GM18907 (cell line): ENCODE results near the gene C9orf85.

Source experiments
- ATAC-seq: cut with Tn5 transposase; IDR thresholded peaks from one replicate; pipeline ENCODE4 v1.9.1; 2021; ENCODE audit warnings: mild to moderate bottlenecking, moderate library complexity; ENCODE audit not compliant: unreplicated experiment

Gene C9orf85

GRCh38 chr9:71901695-71902597 is 9.5 kb upstream of the C9orf85 start:
- ATAC-seq = no peak

- ATAC-seq = no peak
Measured at GRCh38 chr9:71904076-71904475, 7.4 kb upstream of the C9orf85 start.

GRCh38 chr9:71908825-71909224 is 2.6 kb upstream of the C9orf85 start:
- no peak for ATAC-seq

GRCh38 chr9:71909887-71910649 is 1.4 kb upstream of the C9orf85 start:
- ATAC-seq = peak; percentile 0

GRCh38 chr9:71910650-71911060 is 784 bp upstream of the C9orf85 start:
- ATAC-seq = peak; percentile 21

GRCh38 chr9:71911908-71912335 is 483 bp downstream of the C9orf85 start:
- no peak for ATAC-seq

GRCh38 chr9:71915495-71915894 is 4.1 kb downstream of the C9orf85 start:
- ATAC-seq = no peak

- peak; percentile 74 for ATAC-seq
Measured at GRCh38 chr9:71916834-71917534, 5.5 kb downstream of the C9orf85 start.

- ATAC-seq = no peak
Measured at GRCh38 chr9:71918419-71918818, 7.0 kb downstream of the C9orf85 start.

GRCh38 chr9:71920456-71921189 is 9.2 kb downstream of the C9orf85 start:
- no peak for ATAC-seq

GRCh38 chr9:71921190-71921814 is 9.9 kb downstream of the C9orf85 start:
- ATAC-seq = no peak

GRCh38 chr9:71924576-71924975 is 13.1 kb downstream of the C9orf85 start:
- no peak for ATAC-seq

GRCh38 chr9:71925834-71926233 is 14.4 kb downstream of the C9orf85 start:
- ATAC-seq = no peak

GRCh38 chr9:71928376-71928775 is 16.9 kb downstream of the C9orf85 start:
- no peak for ATAC-seq

GRCh38 chr9:71928806-71929205 is 17.4 kb downstream of the C9orf85 start:
- no peak for ATAC-seq

- no peak for ATAC-seq
Measured at GRCh38 chr9:71929223-71929622, 17.8 kb downstream of the C9orf85 start.

GRCh38 chr9:71929791-71930440 is 18.5 kb downstream of the C9orf85 start:
- no peak for ATAC-seq

GRCh38 chr9:71931166-71931565 is 19.7 kb downstream of the C9orf85 start:
- no peak for ATAC-seq

- ATAC-seq = no peak
Measured at GRCh38 chr9:71936066-71936465, 24.6 kb downstream of the C9orf85 start.
